Loucy (cell line): ENCODE measurements around the gene MYOM1.

Experiments
- H2AFZ ChIP-seq: fragments of 200-600 bp; sonication (generic); 2 replicates; pipeline ENCODE4 v1.6.0; 2016; ENCODE audit warnings: antibody characterized with exemption, mild to moderate bottlenecking, low read length, moderate library complexity
- H3F3A ChIP-seq: fragments of 200-600 bp; 2 replicates; pipeline ENCODE4 v1.6.0; 2016; ENCODE audit warnings: antibody characterized with exemption, low read depth, mild to moderate bottlenecking
- H3K27me3 ChIP-seq: fragments of 200-600 bp; sonication (generic); 2 replicates; pipeline ENCODE4 v1.6.1; 2014; ENCODE audit warnings: low read length, mild to moderate bottlenecking; ENCODE audit not compliant: insufficient read depth, poor library complexity, severe bottlenecking
- H3K36me3 ChIP-seq: fragments of 200-600 bp; sonication (generic); 2 replicates; pipeline ENCODE4 v1.6.1; 2016; ENCODE audit warnings: low read length; ENCODE audit not compliant: insufficient read depth
- H3K4me1 ChIP-seq: fragments of 200-600 bp; sonication (generic); 2 replicates; pipeline ENCODE4 v1.5.1; 2014; ENCODE audit warnings: low read length, mild to moderate bottlenecking; ENCODE audit not compliant: insufficient read depth, poor library complexity, severe bottlenecking
- H3K4me2 ChIP-seq: fragments of 200-600 bp; sonication (generic); 2 replicates; pipeline ENCODE4 v1.6.0; 2014; ENCODE audit warnings: antibody characterized with exemption, low read length, low read depth, mild to moderate bottlenecking; ENCODE audit not compliant: poor library complexity, severe bottlenecking
- H3K4me3 ChIP-seq: fragments of 200-600 bp; sonication (generic); 2 replicates; pipeline ENCODE4 v1.5.1; 2014; ENCODE audit warnings: low read length, mild to moderate bottlenecking, mixed read lengths; ENCODE audit not compliant: poor library complexity, severe bottlenecking
- H3K79me2 ChIP-seq: fragments of 200-600 bp; sonication (generic); 2 replicates; pipeline ENCODE4 v1.6.1; 2014; ENCODE audit warnings: low read length; ENCODE audit not compliant: insufficient read depth
- H3K9ac ChIP-seq: fragments of 200-600 bp; sonication (generic); 2 replicates; pipeline ENCODE4 v1.6.0; 2014; ENCODE audit warnings: mild to moderate bottlenecking, low read depth, low read length, moderate library complexity; ENCODE audit not compliant: poor library complexity, severe bottlenecking
- H3K9me2 ChIP-seq: fragments of 200-600 bp; sonication (generic); replicated peaks from 2 replicates; pipeline ENCODE4 v1.6.1; 2016; ENCODE audit warnings: low read depth, low read length, mixed read lengths
- H3K9me3 ChIP-seq: fragments of 200-600 bp; sonication (generic); 2 replicates; pipeline ENCODE4 v1.6.1; 2014; ENCODE audit warnings: mild to moderate bottlenecking, antibody characterized with exemption, low read length, low read depth; ENCODE audit not compliant: insufficient read depth
- H4K20me1 ChIP-seq: fragments of 200-600 bp; sonication (generic); 2 replicates; pipeline ENCODE4 v1.6.0; 2014; ENCODE audit warnings: antibody characterized with exemption, low read length, mild to moderate bottlenecking; ENCODE audit not compliant: insufficient read depth, poor library complexity, severe bottlenecking
- EZH2phosphoT487 ChIP-seq: fragments of 200-600 bp; IDR thresholded peaks from 2 replicates; pipeline ENCODE4 v1.6.1; 2018; ENCODE audit warnings: antibody characterized with exemption, mild to moderate bottlenecking, moderate library complexity, borderline replicate concordance
- TF ChIP-seq, protein P1 (sequence below): fragments of 200-600 bp; sonication (generic); conservative IDR thresholded peaks from 2 replicates; pipeline ENCODE4 v1.5.1; 2014; ENCODE audit warnings: mild to moderate bottlenecking, antibody characterized with exemption, low read length

The MYOM1 gene

DNA sequence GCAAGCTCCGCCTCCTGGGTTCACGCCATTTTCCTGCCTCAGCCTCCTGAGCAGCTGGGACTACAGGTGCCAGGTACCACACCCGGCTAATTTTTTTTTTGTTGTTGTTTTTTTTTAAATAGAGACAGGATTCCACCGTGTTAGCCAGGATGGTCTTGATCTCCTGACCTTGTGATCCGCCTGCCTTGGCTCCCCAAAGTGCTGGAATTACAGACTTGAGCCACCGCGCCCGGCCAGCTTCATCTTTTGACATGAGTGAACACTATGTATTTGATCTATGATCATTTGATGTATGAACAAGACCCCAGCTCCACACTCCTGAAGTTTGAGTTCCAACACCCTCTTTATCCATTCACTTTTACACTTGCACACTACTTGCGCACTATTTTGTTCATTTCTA lies 163.5 kb downstream of the MYOM1 start:
- H2AFZ ChIP-seq, result 0 out of 2 replicates have a peak overlapping the region, but pooled peaks have one; percentile 29
- no peak overlapping the region for H3K9ac ChIP-seq
- no peaks in the 10 kb centered on the region for H3K9me3 ChIP-seq
- H3K36me3 ChIP-seq, result no peaks in the 10 kb centered on the region
- H4K20me1 ChIP-seq, result no peaks in the 10 kb centered on the region
- no peak for TF ChIP-seq EZH2phosphoT487
- TF ChIP-seq, protein P1, sequence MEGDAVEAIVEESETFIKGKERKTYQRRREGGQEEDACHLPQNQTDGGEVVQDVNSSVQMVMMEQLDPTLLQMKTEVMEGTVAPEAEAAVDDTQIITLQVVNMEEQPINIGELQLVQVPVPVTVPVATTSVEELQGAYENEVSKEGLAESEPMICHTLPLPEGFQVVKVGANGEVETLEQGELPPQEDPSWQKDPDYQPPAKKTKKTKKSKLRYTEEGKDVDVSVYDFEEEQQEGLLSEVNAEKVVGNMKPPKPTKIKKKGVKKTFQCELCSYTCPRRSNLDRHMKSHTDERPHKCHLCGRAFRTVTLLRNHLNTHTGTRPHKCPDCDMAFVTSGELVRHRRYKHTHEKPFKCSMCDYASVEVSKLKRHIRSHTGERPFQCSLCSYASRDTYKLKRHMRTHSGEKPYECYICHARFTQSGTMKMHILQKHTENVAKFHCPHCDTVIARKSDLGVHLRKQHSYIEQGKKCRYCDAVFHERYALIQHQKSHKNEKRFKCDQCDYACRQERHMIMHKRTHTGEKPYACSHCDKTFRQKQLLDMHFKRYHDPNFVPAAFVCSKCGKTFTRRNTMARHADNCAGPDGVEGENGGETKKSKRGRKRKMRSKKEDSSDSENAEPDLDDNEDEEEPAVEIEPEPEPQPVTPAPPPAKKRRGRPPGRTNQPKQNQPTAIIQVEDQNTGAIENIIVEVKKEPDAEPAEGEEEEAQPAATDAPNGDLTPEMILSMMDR, result no peak
- H3K79me2 ChIP-seq, result no peaks in the 10 kb centered on the region
- peaks cover 16% of the 10 kb centered on the region for H3F3A ChIP-seq
- no peak overlapping the region for H3K4me2 ChIP-seq
- H3K4me1 ChIP-seq, result peaks cover 42% of the 10 kb centered on the region
- H3K4me3 ChIP-seq, result no peak overlapping the region
- H3K27me3 ChIP-seq, result no peaks in the 10 kb centered on the region
- H3K9me2 ChIP-seq, result no peaks in the 10 kb centered on the region

- H3F3A ChIP-seq, result peaks cover 11% of the 10 kb centered on the region; the same call in 1 of the 2 replicates
- H3K79me2 ChIP-seq, result no peaks in the 10 kb centered on the region
- peaks cover 37% of the 10 kb centered on the region for H3K4me1 ChIP-seq
- H3K4me3 ChIP-seq, result no peak overlapping the region
- no peak overlapping the region for H3K9ac ChIP-seq
- no peak overlapping the region for H3K4me2 ChIP-seq
- no peaks in the 10 kb centered on the region for H3K36me3 ChIP-seq
- H2AFZ ChIP-seq, result no peak overlapping the region
- no peaks in the 10 kb centered on the region for H3K9me2 ChIP-seq
- H4K20me1 ChIP-seq, result no peaks in the 10 kb centered on the region
- TF ChIP-seq EZH2phosphoT487, result no peak
- TF ChIP-seq, protein P1, result no peak
- no peaks in the 10 kb centered on the region for H3K27me3 ChIP-seq
- no peaks in the 10 kb centered on the region for H3K9me3 ChIP-seq
Measured at GRCh38 chr18:3055816-3056215, 164.0 kb downstream of the MYOM1 start.

- H3K4me3 ChIP-seq, result no peak overlapping the region
- H3K9me3 ChIP-seq, result no peaks in the 10 kb centered on the region
- no peak overlapping the region for H2AFZ ChIP-seq
- no peak overlapping the region for H3K4me2 ChIP-seq
- H3K36me3 ChIP-seq, result no peaks in the 10 kb centered on the region
- TF ChIP-seq, protein P1, result no peak
- TF ChIP-seq EZH2phosphoT487, result no peak
- H3K4me1 ChIP-seq, result peaks cover 31% of the 10 kb centered on the region
- H3F3A ChIP-seq, result peaks cover 7% of the 10 kb centered on the region; the same call in 1 of the 2 replicates
- H3K9ac ChIP-seq, result no peak overlapping the region
- H3K79me2 ChIP-seq, result no peaks in the 10 kb centered on the region
- H3K9me2 ChIP-seq, result no peaks in the 10 kb centered on the region
- H4K20me1 ChIP-seq, result no peaks in the 10 kb centered on the region
- H3K27me3 ChIP-seq, result no peaks in the 10 kb centered on the region
Measured at GRCh38 chr18:3055186-3055728, 164.5 kb downstream of the MYOM1 start.
